AG09309 (cell line): Measurements from ENCODE around the gene LRCH1.
"Not testable (repeated sequence)": the region's sequence is repeated elsewhere in the genome, so short reads cannot be mapped to it uniquely, and the experiment has no call there.

Source experiments
- DNase-seq: peaks from one replicate; pipeline ENCODE4 v3.0.0-alpha.2; 2010; ENCODE audit warnings: low read depth
- H3K4me3 ChIP-seq: 2 replicates; pipeline ENCODE4 v1.5.1; 2011; ENCODE audit warnings: mild to moderate bottlenecking, low read depth, low read length, moderate library complexity; ENCODE audit not compliant: control insufficient read depth
- CTCF ChIP-seq: IDR thresholded peaks from 2 replicates; pipeline ENCODE4 v1.5.1; 2011; ENCODE audit warnings: mild to moderate bottlenecking, low read depth, low read length, inconsistent platforms; ENCODE audit not compliant: insufficient read depth, control insufficient read depth; ENCODE audit errors: missing control alignments

The LRCH1 gene

GRCh38 chr13:46552889-46553520, at the start of gene LRCH1:
Gene LRCH1 (plus strand): TSS chr13:46553170. CDS start chr13:46553397, 227 bp downstream.
- H3K4me3 ChIP-seq: peak within 1 kb of the TSS; percentile 89
- no peak for TF ChIP-seq CTCF
- DNase-seq: no peak

DNA sequence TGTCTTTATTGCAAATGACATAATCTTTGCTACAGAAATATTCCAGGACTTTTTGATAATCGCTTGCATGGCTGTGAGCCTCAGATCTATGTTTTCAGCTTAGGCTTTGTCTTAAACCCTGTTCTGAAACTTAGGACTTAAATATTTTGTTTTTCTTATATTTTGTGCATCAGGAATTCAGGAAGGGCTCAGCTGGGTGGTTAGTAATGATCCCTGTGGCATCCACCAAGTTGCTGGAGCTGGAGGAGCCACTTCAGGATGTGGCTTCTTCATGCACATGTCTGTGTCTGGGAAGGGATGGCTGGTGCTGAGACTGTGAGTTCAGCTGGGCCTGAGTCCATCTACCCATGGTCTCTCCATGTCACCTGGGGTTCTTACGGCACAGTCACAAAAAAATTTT, 48.9 kb upstream of the LRCH1 start:
- DNase-seq: no peak
- no peak for TF ChIP-seq CTCF
- no peak overlapping the region for H3K4me3 ChIP-seq

GRCh38 chr13:46507981-46508380, 45.0 kb upstream of the LRCH1 start:
- no peak for TF ChIP-seq CTCF
- no peak for DNase-seq
- no peak overlapping the region for H3K4me3 ChIP-seq

GRCh38 chr13:46509981-46510380, 43.0 kb upstream of the LRCH1 start:
- no peak for TF ChIP-seq CTCF
- DNase-seq: no peak
- no peak overlapping the region for H3K4me3 ChIP-seq

- no peak overlapping the region for H3K4me3 ChIP-seq
- TF ChIP-seq CTCF: no peak
- no peak for DNase-seq
These were observed 37.2 kb upstream of the LRCH1 start for GRCh38 chr13:46515803-46516202.

DNA sequence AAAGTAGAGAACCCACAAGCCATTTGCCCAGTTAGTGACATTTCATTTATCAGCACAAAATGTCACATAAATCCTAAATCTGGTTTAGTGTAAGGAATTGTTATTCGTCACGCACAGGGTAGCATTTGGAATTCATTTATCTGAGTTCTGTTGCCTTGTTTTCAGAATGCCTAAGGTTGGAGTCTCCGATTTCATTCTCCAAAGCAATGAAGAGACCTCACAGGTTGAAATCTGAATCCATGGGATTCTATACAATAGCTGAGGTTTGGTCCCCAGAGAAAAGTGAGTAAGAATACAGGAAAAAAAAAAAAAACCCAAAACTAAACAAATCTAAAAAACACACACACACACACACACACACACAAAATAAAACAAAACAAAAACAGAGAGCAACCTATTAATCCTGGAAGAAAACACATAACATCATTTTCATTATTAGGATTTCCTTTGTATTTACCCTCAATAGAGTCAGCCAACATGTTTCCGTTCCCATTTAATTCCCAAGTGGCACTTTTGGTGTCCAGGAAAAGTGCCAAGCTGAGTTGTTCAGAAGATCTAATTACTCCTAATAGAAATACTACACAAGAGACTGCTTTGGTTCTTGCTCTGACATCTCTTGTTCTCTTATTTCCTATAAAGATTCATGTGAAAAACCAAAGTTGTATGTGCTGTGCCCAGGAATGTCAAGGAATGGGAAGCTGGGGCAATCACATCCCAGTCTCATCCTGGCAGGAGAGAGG, 36.2 kb upstream of the LRCH1 start:
- TF ChIP-seq CTCF: no peak
- no peak overlapping the region for H3K4me3 ChIP-seq
- no peak for DNase-seq

DNA sequence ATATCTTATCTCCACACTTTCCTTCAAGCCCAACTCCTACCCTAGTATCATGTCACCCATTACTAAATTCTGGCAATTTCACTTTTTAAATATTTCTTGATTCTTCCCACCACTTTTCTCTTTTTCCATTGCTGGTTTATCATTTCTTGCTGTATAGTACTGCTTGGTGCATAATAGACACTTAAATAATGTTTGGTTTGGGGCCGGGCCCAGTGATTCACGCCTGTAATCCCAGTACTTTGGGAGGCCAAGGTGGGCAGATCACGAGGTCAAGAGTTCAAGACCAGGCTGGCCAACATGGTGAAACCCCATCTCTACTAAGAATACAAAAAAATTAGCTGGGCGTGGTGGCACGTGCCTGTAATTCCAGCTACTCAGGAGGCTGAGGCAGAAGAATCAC, 35.2 kb upstream of the LRCH1 start:
- not testable (repeated sequence) for DNase-seq, H3K4me3 ChIP-seq
